Stromal cell of bone marrow (primary cell): Measurements from ENCODE around the gene RTL10.

Source experiments
- DNase-seq: peaks from one replicate; pipeline ENCODE4 v3.0.0-alpha.2; 2012; ENCODE audit warnings: low read depth

Gene RTL10

DNA sequence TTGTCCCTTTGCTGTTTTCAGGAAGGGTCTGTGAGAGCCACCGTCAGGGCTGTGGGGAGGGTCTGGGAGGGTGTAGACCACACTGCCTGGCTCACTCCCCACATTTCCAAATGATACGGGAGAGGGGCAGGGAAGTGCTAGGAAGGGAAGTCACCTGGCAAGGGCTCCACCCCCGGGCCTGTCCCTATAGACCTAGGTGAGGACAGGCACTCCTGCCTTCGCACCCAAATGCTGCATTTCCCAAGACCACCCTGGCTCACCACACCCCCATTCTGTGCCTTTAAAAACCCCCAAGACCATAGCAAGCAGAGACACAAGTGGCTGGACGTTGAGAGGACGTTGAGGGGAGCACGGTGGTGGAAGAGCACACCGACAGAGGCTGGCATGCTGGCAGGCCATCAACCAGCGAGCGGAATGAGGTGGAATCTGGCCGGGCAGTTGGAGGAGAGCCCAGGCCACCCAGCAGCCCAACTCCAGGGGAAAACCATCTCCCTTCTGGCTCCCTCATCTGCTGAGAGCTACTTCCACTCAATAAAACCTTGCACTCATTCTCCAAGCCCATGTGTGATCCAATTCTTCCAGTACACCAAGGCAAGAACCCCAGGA lies 45.7 kb downstream of the RTL10 start:
- DNase-seq: no peak

DNA sequence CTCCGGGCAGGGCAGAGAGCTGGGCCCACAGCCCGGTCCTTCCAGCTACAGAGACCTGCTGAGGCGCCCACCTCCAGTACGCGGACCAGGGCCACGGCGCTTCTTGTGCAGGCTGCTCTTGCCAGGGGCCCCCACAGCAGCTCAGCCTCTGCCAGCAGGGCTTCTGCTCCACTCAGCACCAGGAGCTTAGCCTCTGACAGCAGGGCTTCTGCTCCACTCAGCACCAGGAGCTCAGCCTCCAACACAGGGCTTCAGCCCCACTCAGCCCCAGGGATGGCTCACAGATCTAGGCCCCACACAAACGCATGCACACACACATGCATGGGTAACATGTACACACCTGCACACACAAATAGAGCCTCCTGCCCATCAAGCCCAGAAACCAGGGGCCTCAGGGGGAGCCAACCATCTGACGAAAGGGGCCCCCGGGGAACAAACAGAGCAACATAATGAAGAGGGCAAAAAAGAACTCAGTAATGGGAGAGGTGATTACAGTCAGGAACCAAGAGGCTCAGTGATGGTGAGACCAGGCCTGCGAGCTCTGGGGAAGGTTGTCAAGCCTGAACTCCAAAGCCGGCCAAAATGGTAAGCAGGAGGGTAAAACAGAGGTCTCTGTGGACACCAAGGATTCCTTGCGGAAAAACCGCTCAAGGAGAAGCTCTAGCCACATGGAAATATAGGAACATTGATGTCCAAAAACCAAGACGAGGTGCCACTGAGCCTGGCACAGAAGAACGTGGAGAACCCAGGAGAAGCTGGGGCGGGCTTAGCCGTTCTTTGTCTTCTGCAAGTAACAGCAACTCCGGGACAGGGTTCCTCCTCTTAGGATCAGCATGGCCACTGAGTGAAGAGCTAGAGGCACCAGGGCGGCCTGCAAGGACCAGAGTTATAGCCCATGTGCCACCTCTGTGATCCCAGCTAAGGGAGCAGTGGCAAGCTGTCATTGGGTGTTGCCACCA lies 46.5 kb downstream of the RTL10 start:
- no peak for DNase-seq

DNA sequence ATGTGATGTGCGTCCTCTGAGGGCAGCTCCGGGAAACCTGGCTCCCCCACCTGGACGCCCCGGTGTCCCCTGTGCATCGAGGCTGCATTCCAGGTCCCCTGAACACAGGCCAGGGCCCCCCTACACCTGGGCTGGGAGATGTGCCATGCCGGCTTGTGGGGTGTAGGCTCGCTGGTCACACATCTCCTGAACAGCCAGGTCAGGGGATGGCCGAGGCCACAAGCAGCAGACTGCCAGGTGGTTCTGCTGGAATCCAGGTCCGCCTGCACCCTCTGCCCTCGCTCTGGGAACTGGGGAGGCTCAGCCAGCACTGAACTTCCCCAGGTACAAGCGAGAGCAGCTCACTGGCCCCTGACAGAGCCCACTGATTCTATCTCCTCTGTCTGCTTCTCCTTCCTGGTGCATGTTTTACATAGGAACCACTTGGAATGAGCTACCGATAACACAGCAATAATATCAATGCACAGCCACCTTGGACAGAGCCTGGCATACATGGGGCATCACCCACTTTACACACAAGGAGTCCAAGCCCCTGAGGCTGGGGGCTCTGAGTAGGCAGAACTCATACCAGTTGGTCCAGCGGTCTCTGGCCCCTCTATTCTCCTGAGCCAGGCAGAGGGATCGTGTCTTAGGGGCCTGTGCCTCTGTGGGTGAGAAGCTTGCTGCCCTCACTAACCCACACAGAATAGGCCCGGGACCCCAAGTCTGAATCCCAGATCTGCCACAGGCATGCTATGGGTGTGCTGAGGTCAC lies 47.3 kb downstream of the RTL10 start:
- no peak for DNase-seq

DNA sequence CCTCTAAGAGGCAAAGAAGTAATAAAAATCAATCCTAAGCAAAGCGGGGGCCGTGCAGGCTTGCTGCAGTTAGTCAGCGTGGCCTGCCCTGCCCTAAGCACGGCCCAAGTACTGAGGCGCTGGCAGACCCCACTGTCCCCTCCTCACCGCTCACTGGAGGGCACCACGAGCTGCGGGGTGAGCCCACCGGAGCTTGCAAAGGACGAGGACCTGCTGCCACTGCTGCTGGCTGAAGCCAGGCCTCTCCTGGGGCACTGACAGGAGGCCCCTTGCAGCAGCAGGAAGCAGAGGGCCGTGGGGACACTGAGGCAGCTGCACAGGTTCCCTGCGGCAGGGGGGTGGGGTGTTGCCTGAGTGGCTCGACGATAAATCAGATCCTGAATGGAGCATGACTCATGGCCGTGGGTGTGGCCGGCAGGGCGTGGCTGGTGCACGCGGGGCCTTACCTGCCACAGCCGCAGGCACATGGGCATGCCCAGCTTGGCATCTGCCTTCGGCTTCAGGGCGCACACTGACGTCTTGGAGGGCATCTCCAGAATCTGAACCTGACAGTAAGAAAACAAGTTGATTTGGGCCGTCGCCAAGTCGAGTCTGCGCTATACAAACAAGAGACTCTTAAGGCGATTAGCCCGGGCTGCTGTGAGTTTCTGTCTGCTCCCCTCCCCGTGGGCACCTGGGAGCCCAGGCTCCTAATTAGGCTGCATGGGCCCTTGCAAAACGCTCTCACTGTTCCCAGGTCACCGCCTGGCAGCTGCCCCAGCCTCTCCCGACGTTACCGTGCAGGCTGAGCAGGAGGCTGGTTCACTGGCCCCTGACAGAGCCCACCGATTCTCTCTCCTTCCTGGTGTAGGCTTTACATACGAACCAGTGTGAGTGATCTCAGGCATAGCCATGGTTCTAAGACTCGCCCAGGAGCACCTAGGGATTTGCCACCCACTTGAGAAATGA lies 48.2 kb downstream of the RTL10 start:
- DNase-seq: no peak

DNA sequence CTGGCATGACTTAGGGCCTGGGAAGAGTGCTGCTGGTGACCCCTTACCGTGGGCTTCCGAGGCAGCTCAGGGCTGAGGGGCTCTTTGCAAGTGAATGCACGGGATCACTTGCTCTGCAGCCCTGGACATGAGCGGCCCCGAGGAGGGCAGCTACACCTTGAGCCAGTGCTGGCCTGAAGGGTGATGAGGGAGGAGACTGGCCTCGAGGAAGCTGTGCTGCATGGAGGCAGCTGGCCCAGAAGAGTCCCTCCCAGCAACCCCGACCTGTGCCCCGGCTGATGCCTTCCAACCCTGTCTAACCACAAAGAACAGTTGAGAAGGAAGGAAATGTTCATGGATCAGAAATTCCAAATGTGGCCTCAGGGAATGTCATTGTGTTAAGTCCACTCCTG lies 48.9 kb downstream of the RTL10 start:
- no peak for DNase-seq
